ENCODE results near the gene RTEL1. TPM values are rescaled to one million over a fixed set of nuclear protein-coding genes. Genes with fewer than 3 reads are reported as not detected.
A peak's percentile ranks its signal among the peaks of the same experiment; 100 is the strongest.

The RTEL1 gene
- total RNA-seq, 1 experiment from 2014 or later = 58.0 TPM

DNA sequence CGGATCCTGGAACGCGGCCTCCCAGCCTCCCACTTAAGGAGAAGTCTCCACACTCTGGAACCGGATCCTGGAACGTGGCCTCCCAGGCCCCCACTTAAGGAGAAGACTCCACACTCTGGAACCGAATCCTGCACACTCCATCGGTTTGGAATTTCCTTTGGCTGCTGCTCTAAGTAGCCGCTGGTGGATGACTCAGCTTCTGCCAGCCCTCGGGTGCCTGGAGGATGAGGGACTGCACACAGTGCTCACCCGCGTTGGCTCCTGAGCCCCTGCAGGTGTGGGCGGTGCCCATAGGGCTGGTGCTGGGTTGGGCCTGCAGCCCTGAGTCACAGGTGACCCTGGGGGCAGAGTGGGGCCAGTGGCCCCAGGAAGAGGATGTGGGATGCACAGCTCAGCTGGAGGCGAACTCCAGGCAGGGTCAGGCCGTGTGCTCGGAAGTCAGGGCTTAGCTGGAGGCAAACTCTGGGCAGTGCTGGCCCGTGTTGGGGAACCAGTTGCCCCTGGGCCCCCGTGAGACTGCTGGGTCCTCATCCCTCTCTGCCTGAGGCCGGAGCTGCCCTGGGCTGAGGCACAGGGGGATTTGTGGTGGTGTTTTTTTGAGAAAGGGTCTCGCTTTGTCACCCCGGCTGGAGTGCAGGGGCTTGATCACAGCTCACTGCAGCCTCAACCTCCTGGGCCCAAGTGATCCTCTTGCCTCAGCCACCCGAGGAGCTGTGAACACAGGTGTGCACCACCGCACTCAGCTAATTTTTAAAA lies 24.4 kb downstream of the RTEL1 start:
- peak; percentile 97 for DNase-seq (ENCODE audit: low read depth, low spot score)
- ChIA-PET RAD21 (ENCODE audit: low non-redundant PET in 1 of 2, low total read pairs in 2 of 2, uncharacterized antibody in 2 of 2, unreplicated experiment in 2 of 2) (interaction anchor here (0.5 to 1.8 kb wide), 7 partner anchors 16 to 55 kb away, joined by 3 to 14 read pairs (median 4); partner anchors contain the start of gene RTEL1 (in 2 of the 2)), POLR2A (interaction anchor here (0.6 to 2.4 kb wide), 14 partner anchors 9 to 109 kb away, joined by 3 to 28 read pairs (median 5); partner anchors contain the start of genes ARFRP1, GMEB2, HELZ2 and RTEL1), CTCF (interaction anchor here (0.5 to 1.2 kb wide), 3 partner anchors 41 to 144 kb away, joined by 3 read pairs; no protein-coding TSS in a partner anchor)
- Histone ChIP-seq H3K27me3 (ENCODE audit: insufficient read depth, low read length) (no peaks in the 10 kb centered on the region), H2AFZ (ENCODE audit: low read depth, low read length, poor library complexity, severe bottlenecking) (no peak overlapping the region), H3K79me2 (ENCODE audit: insufficient read depth, low read length) (peaks cover 30% of the 10 kb centered on the region), H3K4me2 (ENCODE audit: low read length) (peak overlapping the region; percentile 83), H3K27ac (ENCODE audit: low read depth, low read length) (peak overlapping the region; percentile 100), H4K20me1 (ENCODE audit: insufficient read depth) (no peaks in the 10 kb centered on the region), H3K4me3 (replicated peaks in 1 of 2; ENCODE audit: low read depth in 1 of 2, low read length in 2 of 2) (peak overlapping the region; percentile 24 to 51), H3K36me3 (ENCODE audit: control insufficient read depth in 1 of 2, insufficient read depth in 2 of 2, low read length in 2 of 2) (peaks cover 0 to 10% of the 10 kb centered on the region in 2 experiments; a peak in 1 of 4 replicates), H3K9me2 (ENCODE audit: insufficient read depth) (no peaks in the 10 kb centered on the region), H3K9ac (ENCODE audit: low read length) (peak overlapping the region; percentile 69), H3K9me3 (ENCODE audit: control insufficient read depth in 1 of 2, insufficient read depth in 1 of 2, low read depth in 1 of 2, low read length in 2 of 2) (no peaks in the 10 kb centered on the region), H3K4me1 (ENCODE audit: control insufficient read depth in 1 of 2, insufficient read depth in 2 of 2, low read length in 2 of 2) (peaks cover 59 to 71% of the 10 kb centered on the region in 2 experiments)
- TF ChIP-seq, protein P1, sequence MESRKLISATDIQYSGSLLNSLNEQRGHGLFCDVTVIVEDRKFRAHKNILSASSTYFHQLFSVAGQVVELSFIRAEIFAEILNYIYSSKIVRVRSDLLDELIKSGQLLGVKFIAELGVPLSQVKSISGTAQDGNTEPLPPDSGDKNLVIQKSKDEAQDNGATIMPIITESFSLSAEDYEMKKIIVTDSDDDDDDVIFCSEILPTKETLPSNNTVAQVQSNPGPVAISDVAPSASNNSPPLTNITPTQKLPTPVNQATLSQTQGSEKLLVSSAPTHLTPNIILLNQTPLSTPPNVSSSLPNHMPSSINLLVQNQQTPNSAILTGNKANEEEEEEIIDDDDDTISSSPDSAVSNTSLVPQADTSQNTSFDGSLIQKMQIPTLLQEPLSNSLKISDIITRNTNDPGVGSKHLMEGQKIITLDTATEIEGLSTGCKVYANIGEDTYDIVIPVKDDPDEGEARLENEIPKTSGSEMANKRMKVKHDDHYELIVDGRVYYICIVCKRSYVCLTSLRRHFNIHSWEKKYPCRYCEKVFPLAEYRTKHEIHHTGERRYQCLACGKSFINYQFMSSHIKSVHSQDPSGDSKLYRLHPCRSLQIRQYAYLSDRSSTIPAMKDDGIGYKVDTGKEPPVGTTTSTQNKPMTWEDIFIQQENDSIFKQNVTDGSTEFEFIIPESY (IDR thresholded peaks at IDR 0.05; ENCODE audit: extremely low read depth, insufficient replicate concordance, low read length) = peak; percentile 69
- TF ChIP-seq YY1 (IDR thresholded peaks at IDR 0.05; ENCODE audit: extremely low read depth, insufficient replicate concordance, low read depth, low read length) (peak; percentile 70), EZH2 (IDR thresholded peaks at IDR 0.05) (no peak), ZNF274 (IDR thresholded peaks at IDR 0.05; ENCODE audit: low read depth, low read length) (no peak), EGR1 (IDR thresholded peaks at IDR 0.05; ENCODE audit: low read depth) (no peak), ZFX (IDR thresholded peaks at IDR 0.05) (no peak), POLR2AphosphoS5 (IDR thresholded peaks at IDR 0.05; ENCODE audit: low read depth, low read length) (peak; percentile 86), TCF7L2 (IDR thresholded peaks at IDR 0.05; ENCODE audit: borderline replicate concordance, extremely low read depth, insufficient read depth, insufficient read length) (peak; percentile 89), EZH2phosphoT487 (IDR thresholded peaks at IDR 0.05; ENCODE audit: borderline replicate concordance) (no peak), POLR2A (IDR thresholded peaks at IDR 0.05; ENCODE audit: borderline replicate concordance, extremely low read depth, insufficient read depth, insufficient read length) (peak; percentile 49)
- intact Hi-C loops (cut with micrococcal nuclease) = loop anchor here (1.0 to 5.0 kb wide), 5 partner anchors 14 to 145 kb away; partner anchors contain the start of genes GMEB2, PTK6, RTEL1 and STMN3
- ATAC-seq = peak; percentile 91
- no TSS peak for BruUV-seq (replicated peaks)

All from HCT116 (cell line).